ENCODE data around the gene CCDC61.

GRCh38 chr19:46006411-46006810, 11.1 kb downstream of the CCDC61 start:
- TF ChIP-seq CTCF (IDR thresholded peaks at IDR 0.05 in 4 of 5, conservative IDR thresholded peaks at IDR 0.05 in 1 of 5): no peak
- TF ChIP-seq POLR2A (IDR thresholded peaks at IDR 0.05): no peak

Measured in gastrocnemius medialis (tissue), 4 donors.